22Rv1 (cell line): ENCODE measurements around the gene ZNF282.

Experiments
- CTCF ChIP-seq: fragments of 450-650 bp; IDR thresholded peaks from 2 replicates; pipeline ENCODE4 v1.5.1; 2017; ENCODE audit warnings: mild to moderate bottlenecking
- ZFX ChIP-seq: fragments of 450-650 bp; IDR thresholded peaks from 2 replicates; pipeline ENCODE4 v1.6.1; 2017; ENCODE audit warnings: antibody characterized with exemption, borderline replicate concordance

- TF ChIP-seq CTCF (no peak), ZFX (no peak)
Measured at GRCh38 chr7:149240637-149241036, 45.3 kb downstream of the ZNF282 start.
